T-helper 2 cell (primary cell): ENCODE data around the gene NRP1.

Experiments
- DNase-seq, 5 experiments: peaks; one replicate each; pipeline versions ENCODE4 v3.0.0 to v3.0.0-alpha.2; 2012 to 2022

NRP1 gene

DNA sequence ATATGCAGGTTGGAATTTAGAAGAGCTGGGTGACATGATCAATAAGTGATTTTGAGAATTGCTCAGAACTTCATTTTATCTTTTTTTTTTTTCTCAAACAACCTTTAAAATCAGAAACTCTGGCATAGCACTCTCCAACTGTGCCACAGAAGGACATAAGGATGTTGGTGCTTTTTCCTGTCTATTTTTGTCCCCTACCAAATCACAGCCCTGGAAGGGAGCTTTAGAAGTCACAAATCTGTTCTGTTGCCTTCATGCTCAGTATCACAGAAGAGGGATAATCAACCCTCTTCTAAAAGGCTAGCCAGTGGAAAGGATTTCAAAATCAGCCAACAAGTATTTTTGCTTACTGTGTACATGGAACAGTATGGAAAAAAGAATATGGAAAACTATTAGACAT is 14.8 kb upstream of the NRP1 start:
- no peak for DNase-seq

DNA sequence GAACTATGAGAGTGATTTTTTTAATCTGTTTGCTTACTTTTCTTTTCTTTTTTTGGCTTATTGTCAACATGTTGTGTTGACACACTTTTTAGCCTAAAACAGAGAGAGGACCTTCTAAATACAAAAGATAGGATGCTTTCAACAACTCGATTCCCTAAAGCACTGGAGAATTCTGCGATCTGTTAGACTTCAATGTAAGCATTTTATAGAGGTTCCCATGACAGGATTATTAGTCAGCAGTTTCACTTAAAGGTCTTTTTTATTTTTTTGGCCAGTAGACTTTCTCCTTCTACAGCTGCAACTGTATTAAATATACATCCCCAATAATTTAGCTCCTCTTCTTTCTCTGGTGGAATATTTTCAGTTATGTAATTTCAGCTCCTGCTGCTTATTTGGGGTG is 12.7 kb upstream of the NRP1 start:
- no peak for DNase-seq

DNA sequence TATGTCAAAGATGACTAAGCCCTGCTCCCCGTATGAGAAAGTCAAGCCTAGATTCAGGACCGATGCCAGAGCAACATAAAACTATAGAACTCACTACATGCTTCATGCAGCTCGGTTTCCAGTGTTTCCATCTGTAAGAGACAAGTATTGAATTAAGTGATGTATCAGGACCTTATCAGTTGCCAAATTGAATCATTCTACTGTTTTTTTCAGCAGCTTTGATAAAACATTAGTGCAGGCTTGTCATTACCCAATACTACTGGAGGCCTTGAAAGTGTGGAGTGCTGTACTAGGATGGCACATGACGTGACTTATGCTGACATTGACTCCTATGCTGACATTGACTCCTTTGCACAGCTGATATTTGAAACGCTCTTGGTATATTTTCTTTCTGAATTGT is 10.8 kb upstream of the NRP1 start:
- no peak for DNase-seq

DNA sequence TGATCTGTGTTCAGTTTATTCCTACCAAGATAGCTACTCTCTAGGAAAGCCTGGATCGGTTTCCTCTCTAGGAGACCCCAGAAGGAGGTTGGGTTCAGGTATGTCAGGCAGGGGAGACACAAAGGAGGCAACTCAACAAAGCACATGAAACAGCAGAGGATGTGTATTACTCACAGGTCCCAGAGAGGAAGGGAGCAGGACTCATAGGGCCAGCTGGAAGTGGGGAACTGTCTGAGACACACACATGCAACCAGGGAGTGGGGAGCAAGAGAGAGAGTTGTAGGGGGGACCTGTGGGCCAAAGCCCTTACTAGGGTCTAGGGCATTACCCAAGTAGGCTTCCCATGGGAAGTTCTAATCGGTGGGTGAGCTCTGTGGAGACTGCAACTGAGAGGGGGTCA is 10.2 kb upstream of the NRP1 start:
- no peak for DNase-seq

DNA sequence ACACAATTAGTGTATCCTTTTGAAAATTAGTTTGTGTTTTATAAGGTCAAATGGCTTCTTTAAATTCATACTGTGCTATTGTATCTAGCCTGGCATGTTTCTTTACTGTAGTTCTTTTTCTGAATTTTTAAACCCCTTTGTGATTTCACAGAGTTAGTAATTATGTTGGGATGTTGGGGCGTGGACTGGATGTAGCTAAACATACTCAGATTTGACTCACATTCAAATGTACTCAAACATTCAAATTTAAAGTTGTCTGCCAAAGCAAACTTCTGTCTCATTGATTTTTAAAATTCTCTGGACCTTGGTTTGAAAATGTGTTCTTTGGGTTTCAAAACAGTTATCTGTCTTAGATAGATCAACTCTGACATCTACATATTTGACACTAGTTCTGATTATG is 7.2 kb upstream of the NRP1 start:
- DNase-seq: no peak

DNA sequence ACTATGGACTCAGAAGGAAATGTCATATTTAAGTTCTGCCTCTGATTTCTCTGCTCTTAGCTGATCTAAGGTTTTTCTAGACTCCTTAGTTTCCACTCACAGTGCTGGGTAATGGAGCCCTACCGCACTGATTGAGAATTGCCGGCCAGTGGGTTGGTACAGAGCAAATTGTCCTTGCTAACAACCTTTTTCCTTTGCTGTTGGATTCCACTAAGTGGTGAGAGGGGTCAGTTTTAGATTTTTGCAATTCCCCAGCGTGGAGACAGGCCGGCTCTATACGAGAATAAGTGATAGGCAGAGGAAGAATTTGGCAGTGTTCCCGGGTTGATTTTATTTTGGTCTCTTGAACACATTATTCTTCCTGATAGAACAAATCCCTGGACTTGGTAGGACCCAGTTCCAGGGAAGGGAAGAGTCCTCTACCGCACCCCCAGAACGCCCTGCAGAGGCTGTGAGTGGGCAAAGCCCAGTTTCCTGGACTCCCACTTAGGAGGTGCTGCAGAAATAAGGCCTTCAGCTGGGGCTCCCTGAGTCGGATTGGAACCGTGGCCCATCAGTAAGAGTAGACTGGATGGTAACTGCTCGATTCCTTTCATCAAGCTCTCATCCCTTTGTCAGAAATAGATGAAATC is 3.0 kb upstream of the NRP1 start:
- no peak for DNase-seq

DNA sequence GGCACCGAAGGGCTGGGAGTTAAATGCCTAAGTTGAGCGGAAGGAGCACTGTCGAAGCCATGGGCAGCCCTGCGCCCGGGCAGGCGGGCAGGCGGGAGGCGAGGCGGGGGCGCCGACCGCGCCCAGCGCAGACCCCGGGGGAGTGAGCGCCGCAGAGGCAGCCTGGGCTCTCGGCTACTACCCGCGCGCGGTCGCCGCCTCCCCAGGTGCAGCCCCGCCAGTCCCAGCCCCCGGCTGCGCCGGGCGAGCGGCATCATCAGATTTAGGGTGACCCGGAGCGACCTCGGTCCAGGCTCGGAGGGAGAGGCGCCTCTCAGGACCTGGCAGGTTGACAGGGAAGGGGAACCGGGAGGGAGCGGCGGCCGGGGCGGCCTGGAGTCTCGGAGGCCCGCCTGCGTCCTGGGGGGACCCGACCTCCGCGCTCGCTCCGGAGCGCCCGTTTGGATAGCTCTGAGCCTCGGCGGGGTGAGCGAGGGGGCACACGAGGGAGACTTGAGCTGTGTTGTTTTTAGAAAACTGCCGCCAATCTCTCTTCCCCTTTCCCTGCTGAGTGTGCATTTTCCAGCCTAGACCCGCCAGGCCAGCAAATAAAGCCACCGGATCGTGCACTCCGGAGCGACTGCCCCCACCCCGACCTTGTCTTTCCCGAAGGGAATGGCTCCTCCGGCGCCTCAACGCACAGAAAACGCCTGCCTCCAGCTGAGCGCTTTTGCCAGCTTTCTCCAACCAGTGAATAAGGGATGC is 2.3 kb upstream of the NRP1 start:
- no peak for DNase-seq

DNA sequence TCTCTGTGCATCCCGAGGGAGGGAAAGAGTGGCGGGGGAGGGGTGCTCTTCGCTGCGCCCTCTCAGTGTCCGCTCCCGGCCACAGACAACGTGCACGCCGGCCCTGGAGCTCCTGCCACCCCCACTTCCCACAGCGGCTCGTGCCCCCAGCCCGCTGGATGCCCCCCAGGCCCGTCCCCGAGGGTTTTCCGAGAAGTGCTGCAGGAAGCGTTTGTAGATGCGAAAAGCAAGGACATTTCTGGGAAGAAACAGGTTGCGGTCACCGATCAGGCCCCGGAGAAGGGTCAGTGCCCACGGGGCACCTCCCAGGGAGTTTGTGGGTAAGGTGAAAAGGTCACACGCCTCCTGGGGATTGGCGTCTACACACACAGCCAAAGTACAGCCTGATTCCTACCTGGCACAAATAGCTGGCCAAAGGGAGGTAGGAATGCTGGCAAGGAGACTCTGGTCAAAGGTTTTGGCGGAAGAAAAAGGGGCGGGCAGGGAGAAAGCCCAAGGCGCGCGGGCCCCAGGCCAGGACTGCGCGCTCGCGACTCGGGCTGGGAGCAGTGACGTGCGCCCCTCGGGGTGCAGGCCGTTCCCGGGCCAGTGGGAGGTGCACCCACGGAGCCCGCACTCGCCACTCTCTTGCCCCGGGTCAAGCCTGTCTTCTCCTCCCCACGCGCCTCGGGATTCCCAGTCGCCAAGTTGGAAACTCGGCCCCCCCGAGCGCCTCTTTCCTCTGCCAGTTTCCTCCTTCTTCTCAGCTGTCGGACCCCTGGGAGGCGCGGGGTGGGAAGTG is 1.5 kb upstream of the NRP1 start:
- DNase-seq: no peak

DNA sequence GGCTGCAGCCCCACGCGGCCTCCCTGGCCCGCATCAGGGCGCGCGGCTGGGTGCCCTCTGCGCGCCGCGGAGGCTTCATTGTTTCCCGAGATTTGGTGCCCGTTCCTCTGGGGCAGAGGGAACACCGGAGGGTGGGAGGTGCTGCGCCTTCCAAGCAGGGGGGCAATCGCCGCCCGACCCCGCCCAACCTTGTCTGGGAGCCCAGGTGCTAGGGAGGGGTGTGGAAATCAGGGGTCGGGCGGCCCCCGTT is 1.0 kb upstream of the NRP1 start:
- DNase-seq: no peak

DNA sequence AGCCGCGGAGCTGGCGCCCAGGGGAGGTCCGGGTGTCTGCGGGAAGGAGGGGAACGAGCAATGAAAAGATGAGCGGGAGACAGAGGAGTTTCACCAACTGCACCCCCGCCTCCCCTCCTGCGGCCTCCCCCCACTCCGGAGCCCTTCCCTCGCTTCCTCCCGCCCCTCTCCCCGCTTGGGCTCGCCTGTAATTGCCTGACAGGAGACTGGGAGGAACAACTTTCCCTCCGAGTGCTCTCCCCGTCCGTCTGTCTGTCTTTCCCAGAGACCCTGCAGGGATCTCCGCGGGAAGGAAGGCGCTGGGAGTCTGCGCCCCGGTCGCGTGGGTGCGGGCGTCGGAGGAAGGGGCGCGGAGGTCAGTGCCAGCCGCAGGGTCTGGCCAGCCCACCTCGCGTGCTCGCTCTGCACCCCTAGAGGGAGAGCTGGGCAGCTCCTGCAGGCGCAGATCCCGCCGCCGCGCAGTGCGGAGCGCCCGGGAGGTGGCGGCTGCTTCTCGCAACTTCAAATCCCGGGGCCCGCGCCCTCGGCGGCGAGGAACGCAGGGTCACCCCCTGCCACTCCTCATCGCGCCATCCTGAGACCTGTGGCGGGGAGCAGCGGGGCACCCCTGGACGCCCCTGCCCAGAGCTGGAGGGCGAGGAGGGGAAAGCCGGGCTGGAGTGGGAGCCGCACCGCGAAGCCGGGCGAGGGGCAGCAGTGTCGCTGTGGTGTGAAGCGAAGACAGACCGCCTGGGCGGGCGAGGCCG is 511 bp upstream of the NRP1 start:
- peak in 2 of 5 experiments; percentile 7 to 17 for DNase-seq

DNA sequence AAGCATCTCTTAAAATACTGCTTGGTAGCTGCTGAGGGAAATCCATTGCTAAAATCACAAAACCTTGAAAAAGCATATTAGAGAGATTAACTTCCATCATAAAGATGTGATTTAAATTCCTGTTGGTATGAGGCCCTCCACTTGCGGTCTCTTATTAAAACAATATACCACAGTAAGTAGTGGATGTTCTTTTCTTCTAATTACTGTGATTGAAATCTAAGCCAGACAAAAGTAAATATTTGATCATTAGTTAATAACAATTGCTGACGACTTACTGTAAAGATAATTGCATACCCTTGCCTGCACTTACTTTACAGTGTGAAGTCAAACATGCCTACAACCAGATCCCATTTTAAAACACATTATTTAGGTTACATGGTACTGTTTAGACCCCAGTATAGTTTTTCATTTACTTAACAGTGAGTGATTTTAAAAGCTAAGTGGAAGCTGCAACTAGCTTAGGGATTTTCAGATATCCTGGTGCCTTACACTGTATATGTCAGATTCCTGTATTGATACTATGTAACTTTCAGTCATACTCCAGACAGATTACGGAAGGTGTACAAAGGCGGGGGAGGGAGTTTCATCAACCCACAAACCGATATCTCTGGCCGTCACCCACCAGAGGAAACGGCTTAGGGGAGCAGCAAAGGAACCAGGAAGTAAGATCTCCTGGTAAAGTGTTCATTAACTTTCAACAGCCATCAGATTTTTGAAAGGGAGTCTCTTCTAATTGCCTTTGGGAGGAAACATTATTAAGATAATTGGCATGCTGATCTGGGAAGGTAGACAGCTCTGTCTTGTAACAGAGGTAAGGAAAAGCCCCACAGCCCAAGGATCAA is 986 bp downstream of the NRP1 start:
- peak in 3 of 5 experiments; percentile 20 to 66 (median 32) for DNase-seq

DNA sequence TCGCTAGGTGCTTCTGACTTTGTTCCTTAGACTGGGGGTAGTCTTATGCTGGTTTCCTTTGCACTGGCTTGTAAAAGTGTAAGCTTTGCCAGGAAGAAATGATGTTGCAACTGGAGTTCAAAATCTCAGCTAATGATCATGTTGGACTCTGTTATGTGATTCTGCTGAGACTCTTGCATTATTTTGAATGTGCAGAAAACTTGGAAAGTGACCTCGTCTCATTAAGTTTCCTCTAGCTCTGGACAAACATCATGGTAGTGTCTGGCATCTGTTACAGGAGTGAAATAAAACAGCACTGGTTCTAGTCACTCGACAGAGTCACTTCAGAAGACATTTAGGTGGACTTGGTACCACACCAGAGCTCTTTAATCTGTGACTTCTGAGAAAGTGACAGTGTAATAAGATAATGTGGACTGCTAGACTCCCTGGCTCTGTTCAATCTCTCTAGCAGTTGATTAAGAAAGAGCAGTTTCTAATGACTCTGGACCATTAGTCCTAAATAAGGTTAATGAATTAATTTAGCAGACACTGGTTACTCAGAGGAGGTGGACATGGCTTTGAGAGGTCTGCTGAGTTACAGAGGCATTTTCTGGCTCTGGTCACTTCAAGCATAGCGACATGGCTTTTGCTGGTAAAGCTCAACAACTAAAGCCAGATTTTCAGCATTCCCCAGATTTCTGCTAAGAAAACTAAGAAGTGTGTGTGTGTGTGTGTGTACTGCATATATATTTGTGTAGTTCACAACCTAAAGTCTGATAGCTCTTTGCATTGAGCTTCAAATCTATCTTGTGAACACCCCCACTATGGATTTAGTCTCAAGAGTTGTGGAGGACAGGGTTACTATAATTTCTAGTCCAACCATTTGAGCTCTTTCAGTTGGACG is 2.0 kb downstream of the NRP1 start:
- no peak for DNase-seq

DNA sequence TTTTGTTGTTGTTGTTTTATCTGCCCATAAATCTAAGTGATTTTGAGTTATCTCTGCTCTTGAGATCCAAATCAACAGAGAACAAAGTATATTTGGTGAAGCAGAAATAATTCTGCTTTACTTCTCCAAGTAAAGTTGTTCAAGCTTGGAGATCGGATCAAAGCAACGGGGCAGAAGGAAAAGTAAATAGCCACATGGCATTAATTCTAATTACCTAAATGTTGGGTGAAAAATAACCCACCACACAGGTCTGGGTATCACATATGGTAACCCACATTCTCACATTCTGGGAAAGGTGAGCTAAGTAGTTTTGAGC is 3.1 kb downstream of the NRP1 start:
- DNase-seq: no peak

DNA sequence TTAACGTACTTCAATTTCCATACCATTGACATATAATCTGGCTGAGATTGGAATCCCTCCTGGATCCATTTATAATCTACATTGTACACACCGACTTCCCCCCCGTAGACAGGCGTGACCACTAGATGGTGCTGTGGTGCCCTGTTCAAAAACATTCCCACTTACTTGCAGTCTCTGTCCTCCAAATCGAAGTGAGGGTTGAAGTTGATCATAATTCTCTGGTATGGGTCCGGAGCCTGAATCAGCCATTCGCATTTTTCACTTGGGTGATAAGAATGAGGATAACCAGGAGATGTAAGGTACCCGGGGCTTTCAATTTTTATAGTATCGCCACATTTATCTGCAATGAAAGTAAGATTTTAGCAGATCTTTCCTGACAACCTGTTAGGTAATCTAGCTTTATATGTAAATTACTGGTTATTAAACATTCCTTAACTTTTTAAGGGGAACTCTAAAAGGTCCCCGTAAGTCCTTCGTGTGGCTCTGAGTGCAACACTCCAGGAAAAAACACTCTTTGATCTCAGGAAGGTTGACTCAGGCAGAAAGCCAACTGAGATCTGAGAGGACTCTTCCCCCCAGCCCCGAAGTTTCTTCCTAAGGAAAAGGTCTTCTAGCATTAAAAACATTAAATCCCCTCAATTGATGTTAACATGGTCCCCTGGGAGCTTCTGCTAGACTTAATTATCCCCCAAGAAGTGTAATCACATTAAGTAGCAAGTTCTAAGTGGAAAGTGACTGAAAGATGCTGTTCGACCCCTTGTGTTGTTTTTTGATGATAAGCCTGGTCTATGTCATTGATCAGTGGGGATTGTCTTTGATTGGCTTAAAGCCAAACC is 3.7 kb downstream of the NRP1 start:
- DNase-seq: peak; percentile 28 to 68 (median 59)

DNA sequence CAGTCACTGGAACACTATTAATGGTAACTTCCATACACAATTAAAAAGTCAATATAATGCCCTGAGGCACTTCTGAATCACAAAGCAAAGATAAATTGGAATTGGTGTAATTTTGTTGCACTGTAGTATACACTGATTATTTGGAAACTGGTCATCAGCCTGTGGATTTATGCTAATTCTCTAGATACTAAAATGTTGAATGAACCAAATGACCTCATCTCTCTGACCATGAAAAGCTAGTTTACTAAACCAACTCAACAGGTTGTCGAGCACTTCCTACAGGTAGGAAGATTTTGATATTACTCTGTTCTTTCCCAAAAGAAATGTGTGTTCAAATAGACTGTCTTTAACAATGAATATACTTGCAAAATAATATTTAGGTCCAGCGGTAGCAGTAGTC is 5.3 kb downstream of the NRP1 start:
- DNase-seq: no peak

DNA sequence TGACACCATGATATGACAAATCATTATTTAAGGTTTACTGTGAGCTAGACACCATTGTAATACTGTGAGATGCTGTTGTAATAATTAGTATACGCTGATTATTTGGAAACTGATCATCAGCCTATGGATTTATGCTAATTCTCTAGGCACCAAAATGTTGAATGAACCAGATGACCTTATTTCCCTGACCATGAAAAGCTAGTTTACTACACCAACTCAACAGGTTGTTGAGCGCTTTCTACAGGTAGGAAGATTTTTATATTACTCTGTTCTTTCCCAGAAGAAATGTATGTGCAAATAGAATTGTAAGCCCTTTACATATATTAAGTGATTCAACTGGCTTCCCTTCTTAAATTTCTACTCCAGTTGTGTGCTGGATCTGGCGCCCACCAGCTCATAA is 6.2 kb downstream of the NRP1 start:
- no peak for DNase-seq

DNA sequence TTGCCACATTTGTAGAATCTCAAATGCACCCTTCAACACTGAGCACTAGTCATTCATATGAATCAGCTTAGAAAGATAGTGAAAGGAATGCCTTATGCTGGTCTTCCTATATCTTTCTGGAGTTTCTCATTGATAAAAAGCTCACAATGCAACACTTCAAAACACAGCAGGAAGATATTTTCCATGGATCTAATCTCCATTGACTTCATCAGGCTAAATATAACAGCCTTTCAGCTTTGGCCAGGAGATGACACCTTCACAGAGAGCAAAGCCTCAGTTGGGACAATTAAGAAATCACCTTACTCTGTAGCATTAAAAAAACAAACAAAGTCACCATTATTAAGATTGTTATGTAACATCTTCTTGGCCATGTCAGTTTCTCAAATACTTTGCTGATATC is 6.7 kb downstream of the NRP1 start:
- DNase-seq: no peak

DNA sequence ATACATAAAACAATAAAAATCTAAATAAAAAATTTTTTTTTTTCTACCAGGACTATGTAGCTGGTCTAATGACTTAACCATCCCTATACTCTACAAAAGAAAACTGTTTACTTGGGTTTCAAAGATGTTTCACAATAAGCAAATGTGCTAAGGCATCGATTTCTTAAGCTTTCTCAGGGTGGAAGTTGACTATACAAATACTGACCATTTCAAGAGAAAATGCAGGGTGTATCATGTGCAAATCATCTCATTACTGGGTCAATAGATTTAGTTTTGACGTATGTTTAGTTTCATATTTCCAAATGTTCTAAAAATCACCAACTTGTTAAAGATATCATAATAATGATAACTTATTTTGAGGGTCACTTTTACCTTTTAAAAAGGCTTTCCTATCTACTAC is 7.5 kb downstream of the NRP1 start:
- no peak for DNase-seq

DNA sequence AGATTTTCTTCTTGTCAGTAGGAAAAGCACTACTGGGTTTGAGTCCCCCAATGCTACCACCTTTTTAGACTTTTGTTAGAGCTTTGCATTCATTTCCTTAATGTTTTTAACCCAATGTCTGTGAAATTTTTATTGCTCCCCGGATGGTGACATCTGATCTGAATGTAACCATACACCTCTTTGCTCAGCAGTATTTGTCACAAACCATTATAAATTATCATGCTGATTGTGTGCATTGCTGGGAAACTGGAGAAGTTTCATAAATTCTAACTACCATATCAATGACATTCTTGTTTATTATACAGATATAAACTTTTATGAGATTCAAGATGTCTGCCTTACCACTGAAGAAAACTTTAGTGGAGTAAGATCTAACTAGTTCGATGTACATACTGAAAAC is 8.5 kb downstream of the NRP1 start:
- no peak for DNase-seq

DNA sequence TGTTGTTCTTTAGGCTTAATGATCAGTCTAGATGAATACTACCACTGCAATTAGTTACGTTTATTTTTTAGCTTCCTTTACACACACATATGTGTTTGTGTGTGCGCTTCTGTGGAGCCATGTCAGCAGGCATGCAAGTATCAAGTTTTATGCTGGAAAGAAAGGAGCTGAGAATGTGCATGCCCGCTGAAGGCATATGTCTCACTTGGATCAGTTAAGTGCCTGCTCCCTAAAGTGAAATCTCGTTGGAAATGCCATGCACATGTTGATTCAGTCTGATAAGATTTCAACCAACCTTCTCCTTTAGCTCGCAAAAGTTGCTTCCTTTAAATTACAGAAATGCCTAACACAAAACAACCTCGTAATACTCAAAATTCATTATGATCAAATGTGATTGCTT is 10.7 kb downstream of the NRP1 start:
- DNase-seq: no peak

DNA sequence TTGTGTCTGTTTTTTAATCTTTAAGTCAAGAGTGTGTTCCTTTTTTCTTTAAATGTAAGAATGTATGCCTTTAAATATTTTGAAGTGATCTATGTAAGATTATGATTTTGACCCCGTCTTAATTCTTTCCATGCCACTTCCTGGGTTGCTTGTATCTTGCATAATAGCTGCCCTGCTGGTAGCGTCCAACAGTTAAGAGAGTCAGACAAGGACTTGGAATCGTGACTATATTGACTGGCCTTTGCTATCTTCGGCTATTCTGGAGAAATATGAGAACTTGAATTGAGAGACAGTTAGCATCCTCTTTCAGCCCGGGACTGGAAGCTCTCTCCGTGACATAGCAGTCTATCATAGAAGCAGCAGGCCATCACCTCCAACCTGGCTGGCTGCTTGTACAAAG is 13.0 kb downstream of the NRP1 start:
- no peak for DNase-seq
